ENCODE data around the gene PLCG1.

- TF ChIP-seq CTCF (IDR thresholded peaks at IDR 0.05; ENCODE audit: poor library complexity, severe bottlenecking) (no peak), POLR2AphosphoS5 (IDR thresholded peaks at IDR 0.05) (no peak), SMC3 (conservative IDR thresholded peaks at IDR 0.05; ENCODE audit: poor library complexity) (no peak), EP300 (conservative IDR thresholded peaks at IDR 0.05; ENCODE audit: poor library complexity, severe bottlenecking) (no peak), EZH2 (IDR thresholded peaks at IDR 0.05; ENCODE audit: borderline replicate concordance, insufficient read depth, low read length, poor library complexity, severe bottlenecking) (no peak), TAF1 (IDR thresholded peaks at IDR 0.05; ENCODE audit: low read depth) (no peak), MXI1 (conservative IDR thresholded peaks at IDR 0.05; ENCODE audit: poor library complexity, severe bottlenecking) (no peak)
- TF ChIP-seq, protein P1, sequence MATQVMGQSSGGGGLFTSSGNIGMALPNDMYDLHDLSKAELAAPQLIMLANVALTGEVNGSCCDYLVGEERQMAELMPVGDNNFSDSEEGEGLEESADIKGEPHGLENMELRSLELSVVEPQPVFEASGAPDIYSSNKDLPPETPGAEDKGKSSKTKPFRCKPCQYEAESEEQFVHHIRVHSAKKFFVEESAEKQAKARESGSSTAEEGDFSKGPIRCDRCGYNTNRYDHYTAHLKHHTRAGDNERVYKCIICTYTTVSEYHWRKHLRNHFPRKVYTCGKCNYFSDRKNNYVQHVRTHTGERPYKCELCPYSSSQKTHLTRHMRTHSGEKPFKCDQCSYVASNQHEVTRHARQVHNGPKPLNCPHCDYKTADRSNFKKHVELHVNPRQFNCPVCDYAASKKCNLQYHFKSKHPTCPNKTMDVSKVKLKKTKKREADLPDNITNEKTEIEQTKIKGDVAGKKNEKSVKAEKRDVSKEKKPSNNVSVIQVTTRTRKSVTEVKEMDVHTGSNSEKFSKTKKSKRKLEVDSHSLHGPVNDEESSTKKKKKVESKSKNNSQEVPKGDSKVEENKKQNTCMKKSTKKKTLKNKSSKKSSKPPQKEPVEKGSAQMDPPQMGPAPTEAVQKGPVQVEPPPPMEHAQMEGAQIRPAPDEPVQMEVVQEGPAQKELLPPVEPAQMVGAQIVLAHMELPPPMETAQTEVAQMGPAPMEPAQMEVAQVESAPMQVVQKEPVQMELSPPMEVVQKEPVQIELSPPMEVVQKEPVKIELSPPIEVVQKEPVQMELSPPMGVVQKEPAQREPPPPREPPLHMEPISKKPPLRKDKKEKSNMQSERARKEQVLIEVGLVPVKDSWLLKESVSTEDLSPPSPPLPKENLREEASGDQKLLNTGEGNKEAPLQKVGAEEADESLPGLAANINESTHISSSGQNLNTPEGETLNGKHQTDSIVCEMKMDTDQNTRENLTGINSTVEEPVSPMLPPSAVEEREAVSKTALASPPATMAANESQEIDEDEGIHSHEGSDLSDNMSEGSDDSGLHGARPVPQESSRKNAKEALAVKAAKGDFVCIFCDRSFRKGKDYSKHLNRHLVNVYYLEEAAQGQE (IDR thresholded peaks at IDR 0.05; ENCODE audit: borderline replicate concordance) = no peak
Measured at GRCh38 chr20:41178904-41179432, 41.6 kb downstream of the PLCG1 start.

Data from neural cell (in vitro differentiated cells).